ENCODE results near the gene TRMT61A.
A peak's percentile ranks its signal among the peaks of the same experiment; 100 is the strongest.

Gene TRMT61A

GRCh38 chr14:103528587-103529382, at the start of gene TRMT61A:
TSS of gene TRMT61A (plus strand) at chr14:103529196. CDS start at chr14:103529979, 783 bp downstream.
- DNase-seq (ENCODE audit: low read depth in 2 of 2) = peak; percentile 50 to 56

- no peak for DNase-seq (ENCODE audit: low read depth in 2 of 2)
Observed at GRCh38 chr14:103480595-103480994, 48.4 kb upstream of the TRMT61A start.

DNA sequence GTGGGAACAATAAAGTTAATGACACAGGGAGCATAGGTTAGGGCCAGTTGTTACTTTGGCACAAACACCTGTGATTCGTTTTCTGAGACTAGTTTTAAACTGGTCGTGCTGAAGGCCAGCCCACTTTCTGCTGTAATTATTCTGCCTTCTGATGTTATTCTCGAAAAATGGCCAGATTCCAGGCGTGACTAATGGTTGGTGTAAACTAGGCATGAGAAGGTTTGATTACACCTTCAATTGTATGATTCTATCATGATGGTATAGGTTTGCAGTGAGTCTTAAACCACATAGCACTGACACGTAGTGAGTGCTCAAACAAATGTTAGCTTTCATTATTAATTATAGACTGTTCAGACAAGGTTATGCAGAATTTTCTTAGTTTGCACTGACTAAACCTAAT, 45.4 kb upstream of the TRMT61A start:
- DNase-seq (ENCODE audit: low read depth in 2 of 2) = no peak

DNA sequence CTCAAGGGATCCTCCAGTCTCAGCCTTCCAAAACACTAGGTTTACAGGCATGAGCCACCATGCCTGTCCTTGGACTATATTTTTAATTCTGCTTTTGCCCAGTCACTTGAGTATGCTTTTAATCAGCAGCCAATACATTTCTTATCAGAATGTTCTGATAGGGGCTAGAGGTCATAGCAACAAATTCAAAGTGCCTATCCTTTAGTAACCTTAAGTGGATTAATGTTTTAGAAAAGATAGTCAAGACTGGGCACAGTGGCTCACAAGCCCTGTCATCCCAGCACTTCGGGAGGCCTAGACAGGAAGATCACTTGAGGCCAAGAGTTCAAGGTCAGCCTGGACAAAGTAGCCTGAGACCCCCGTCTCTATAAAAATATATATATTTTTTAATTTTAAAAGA, 43.5 kb upstream of the TRMT61A start:
- no peak for DNase-seq (ENCODE audit: low read depth in 2 of 2)

- no peak for DNase-seq (ENCODE audit: low read depth in 2 of 2)
Observed at GRCh38 chr14:103488071-103488470, 40.9 kb upstream of the TRMT61A start.

DNA sequence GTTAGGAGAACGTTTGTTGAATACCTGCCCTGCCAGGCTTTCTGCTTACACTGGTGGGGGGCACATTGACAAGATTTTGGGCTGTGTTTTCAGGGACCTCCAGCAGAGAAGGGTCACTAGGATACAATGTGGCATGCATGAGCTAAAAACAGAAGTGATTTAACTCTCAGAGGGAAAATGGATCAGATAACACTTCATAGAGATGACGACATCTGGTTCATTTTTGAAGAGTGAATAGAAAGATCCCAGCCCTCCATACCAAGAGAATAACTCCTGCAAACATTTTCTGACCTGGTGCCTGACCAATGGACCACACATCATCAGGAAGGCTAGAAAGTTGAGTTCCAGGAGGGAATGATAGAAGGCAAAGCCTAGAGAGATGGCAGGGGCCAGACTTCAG, 40.0 kb upstream of the TRMT61A start:
- no peak for DNase-seq (ENCODE audit: low read depth in 2 of 2)

DNA sequence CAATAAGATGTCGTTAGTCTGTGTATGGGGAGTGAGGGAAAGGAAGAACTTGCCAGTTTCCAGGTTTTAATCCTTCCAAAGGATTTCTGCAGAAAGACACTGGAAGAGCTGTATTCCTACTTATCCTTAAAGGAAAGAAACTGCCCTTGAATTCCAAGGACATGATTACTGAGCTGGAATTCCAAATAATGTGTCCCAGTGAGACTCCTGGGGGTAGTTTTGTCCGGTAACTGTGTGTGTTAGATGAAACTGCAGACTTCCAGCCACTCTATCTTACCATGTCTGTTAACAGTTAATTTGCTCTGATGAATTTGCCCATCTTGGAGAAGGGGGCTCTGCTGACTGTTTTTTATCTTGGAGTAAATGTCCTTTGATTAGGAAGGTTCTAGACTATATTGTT, 39.4 kb upstream of the TRMT61A start:
- no peak for DNase-seq (ENCODE audit: low read depth in 2 of 2)

DNA sequence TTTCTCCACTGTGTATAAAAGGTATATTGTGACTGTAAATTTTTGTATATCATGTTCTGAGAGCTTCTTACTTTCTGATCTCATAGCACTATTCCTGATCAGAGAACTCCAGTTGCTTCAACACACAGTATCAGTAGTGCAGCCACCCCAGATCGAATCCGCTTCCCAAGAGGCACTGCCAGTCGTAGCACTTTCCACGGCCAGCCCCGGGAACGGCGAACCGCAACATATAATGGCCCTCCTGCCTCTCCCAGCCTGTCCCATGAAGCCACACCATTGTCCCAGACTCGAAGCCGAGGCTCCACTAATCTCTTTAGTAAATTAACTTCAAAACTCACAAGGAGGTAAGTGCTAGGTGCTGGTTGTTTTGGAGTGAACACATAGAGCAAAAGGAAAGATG, 37.3 kb upstream of the TRMT61A start:
- no peak for DNase-seq (ENCODE audit: low read depth in 2 of 2)

DNA sequence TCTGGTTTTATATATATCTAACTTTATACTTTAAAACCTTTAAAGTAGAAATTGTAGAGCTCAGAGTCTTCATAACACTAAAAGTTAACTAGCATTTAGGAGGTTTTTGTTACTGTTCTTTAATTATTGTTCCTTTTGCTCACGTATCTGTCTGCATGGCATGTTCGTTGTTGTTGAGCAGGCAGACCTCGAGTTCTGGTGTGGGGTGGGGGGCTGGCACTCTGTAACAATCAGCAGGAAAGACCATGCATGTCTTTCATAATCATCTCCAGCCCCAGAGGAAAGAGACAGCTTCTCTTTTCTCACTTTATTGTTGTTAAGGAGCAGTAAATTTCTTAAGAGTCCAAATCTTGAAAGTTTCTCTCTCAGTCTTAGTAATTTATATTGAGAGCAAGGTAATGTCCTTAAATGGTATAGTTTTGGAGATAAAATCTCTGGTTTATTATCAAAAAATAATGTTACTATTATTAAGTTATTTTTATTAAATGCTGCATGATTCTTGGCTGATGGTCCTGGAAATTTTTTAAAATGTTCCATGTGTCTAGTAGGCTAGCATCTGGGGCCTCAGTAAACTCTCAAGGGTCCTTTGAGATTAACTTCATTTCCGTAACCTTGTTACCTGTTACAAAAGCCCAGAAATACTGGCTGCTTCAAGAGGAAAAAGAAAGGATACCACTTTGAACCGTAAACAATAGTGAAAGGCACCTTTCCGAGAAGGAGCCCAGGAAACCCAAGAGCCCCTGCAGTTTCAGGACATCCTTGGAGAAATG, 36.7 kb upstream of the TRMT61A start:
- DNase-seq (ENCODE audit: low read depth in 2 of 2) = no peak

GRCh38 chr14:103495854-103496253, 33.1 kb upstream of the TRMT61A start:
- no peak for DNase-seq (ENCODE audit: low read depth in 2 of 2)

DNA sequence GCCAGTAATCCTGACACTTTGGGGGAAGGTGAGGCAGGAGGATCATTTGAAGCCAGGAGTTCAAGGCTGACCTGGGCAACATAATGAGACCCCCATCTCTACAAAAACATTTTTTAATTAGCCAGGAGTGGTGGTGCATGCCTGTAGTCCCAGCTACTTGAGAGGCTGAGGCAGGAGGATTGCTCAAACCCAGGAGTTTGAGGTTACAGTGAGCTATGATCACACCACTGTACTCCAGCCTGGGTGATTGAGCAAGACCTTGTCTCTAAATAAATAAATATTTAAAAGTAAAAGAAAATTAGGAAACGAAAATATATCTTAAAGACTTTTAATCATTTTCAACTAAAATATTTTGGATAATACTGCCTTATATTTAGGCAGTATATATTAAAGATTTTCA, 32.2 kb upstream of the TRMT61A start:
- no peak for DNase-seq (ENCODE audit: low read depth in 2 of 2)

GRCh38 chr14:103499709-103500108, 29.3 kb upstream of the TRMT61A start:
- no peak for DNase-seq (ENCODE audit: low read depth in 2 of 2)

DNA sequence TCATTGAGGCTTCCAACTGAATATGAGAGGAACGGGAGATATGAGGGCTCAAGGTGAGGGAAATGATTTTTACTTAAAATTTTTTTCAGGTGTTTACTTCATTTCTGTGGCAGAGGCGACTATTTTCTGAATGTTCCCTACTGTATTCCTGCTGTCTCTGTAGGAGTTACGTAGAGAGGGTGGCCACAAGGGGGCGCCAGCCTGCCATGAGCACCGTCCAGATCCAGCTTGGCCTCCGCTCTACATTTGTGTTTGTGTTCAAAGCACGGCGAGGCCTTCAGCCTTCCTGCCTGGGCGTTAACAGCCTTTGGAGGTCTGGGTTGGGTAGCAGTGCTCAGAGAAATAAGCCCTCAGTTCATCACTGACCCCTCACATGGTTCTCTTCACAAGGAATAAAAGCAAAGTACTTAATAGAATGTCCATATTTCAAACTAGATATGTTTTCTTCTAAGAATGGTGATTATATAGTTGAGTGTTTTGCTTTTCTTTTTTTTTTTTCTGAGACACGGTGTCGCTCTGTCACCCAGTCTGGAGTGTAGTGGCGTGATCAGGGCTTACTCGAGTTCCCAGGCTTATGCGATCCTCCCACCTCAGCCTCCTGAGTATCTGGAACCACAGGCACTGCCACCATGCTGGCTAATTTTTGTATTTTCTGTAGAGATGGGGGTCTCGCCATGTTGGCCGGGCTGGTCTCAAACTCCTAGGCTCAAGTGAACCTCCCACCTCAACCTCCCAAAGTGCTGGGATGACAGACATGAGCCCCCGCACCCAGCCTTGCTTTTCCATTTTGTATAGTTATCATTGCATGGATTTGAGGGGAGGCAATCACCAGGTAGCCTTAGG, 28.6 kb upstream of the TRMT61A start:
- peak; percentile 53 to 68 for DNase-seq (ENCODE audit: low read depth in 2 of 2)

DNA sequence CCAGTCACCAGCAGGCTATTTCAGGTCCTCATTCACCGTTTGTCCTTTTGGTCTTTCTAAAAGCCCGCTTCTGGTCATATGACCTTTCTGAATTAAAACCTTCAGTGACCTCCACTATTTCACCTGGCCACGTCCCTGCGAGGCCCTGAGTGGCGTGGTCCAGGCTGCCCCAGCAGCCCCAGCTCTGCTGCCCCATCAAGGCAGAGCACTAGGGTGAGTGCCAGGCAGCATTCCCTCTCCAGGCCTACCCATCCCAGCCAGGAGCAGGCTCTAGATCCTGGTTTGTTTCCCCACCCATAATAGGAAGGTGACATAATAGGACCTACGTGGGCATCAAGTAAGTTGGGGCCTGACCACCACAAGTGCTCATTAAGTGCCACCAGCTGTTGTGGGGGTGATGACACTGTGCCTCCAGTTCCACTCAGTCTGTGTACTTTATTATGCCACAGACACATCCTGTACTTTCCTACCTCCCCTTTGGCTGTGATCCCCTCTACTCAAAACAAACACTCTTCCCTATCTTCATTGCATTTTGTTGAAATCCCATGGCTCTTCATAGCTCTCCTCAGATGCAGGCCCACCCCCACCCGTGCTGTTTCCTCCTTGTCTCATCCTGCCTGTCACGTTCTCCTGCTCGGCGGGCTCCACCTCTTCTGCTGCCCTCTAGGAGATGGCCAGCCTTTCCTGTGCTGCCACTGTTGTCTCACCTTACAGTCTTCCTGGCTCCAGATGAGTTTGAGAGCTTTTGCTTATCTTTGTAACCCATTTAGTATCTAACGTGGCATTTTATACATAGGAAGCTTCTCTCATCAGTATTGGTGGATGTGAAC, 27.7 kb upstream of the TRMT61A start:
- DNase-seq (ENCODE audit: low read depth in 2 of 2) = no peak

DNA sequence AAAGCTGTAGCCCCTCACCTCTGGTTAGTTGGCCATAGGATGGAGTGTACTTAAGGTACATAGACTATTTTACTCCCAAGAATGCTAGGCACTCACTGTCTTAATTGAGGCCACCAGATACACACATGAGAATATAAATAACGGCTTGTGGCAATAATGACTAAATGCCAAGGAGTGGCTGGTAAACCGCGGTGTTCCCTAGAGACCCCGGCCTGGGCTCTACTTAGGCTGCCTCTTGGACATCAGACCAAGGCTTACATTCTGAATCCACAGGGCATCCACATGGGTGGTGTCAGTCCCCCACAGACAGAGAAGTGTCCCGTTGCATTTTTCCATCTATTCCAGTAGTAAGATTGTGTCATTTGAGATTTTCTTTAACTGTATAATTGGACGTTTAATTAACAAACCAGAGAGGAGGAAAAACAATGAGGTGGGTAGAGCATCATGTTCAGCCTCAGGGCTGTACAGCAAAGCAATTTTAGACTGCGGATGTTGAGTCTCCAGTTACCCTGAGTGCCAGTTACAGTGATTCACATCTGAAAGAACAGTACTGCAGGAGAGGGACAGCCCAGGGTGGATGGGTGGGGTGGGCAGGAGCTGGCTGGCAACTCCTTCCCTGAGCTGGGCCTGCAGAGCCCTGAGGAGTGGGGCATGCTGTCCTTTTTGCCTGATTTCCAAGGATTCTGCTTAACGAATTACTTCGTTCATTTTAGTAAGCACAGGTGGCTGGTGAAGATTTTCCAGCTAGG, 26.9 kb upstream of the TRMT61A start:
- no peak for DNase-seq (ENCODE audit: low read depth in 2 of 2)

DNA sequence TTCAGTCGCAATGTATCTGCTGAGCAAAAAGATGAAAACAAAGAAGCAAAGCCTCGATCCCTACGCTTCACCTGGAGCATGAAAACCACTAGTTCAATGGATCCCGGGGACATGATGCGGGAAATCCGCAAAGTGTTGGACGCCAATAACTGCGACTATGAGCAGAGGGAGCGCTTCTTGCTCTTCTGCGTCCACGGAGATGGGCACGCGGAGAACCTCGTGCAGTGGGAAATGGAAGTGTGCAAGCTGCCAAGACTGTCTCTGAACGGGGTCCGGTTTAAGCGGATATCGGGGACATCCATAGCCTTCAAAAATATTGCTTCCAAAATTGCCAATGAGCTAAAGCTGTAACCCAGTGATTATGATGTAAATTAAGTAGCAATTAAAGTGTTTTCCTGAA, 26.1 kb upstream of the TRMT61A start:
- no peak for DNase-seq (ENCODE audit: low read depth in 2 of 2)

GRCh38 chr14:103503296-103503695, 25.7 kb upstream of the TRMT61A start:
- DNase-seq (ENCODE audit: low read depth in 2 of 2) = no peak

- DNase-seq (ENCODE audit: low read depth in 2 of 2) = no peak
Observed at GRCh38 chr14:103504991-103505565, 23.9 kb upstream of the TRMT61A start.

DNA sequence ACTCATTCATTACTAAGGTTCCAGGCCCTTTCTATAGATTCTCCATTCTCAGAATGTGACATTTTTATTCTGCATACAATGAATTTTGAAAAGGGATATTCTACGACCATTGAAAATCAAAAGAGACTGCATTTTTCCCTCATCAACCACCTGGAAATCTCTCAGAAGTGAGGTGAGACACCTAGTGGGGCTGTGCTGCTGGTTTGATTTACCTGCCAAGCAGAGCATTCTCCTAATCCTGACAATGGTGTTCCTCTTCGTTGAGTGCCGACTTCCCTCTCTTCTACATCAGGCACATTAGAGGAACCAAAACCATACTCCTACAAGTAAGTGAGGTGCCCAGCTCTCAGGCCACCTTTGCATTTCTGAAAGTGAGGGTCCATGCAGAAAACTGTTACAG, 21.2 kb upstream of the TRMT61A start:
- no peak for DNase-seq (ENCODE audit: low read depth in 2 of 2)

All from stimulated activated CD4-positive, alpha-beta T cell treated with anti-CD3 and anti-CD28 coated beads, Interleukin-1b, Interleukin-23, amount 100 ng/mL, for 1 hour (primary cell).